ENCODE measurements around the gene TSPAN18. TPM values are rescaled to one million over a fixed set of nuclear protein-coding genes. Genes with fewer than 3 reads are reported as not detected.

The TSPAN18 gene
- total RNA-seq, 2 experiments from 2014 or later: 5.8 to 8.2 TPM

GRCh38 chr11:44944853-44945235 lies 218.1 kb downstream of the TSPAN18 start:
- H3K4me1 Mint-ChIP-seq (ENCODE audit: low read depth): peaks cover 16% of the 10 kb centered on the region
- H3K36me3 Mint-ChIP-seq: no peaks in the 10 kb centered on the region
- CTCF ChIA-PET: interaction anchor here (0.9 to 24.0 kb wide), 4 partner anchors 8 to 157 kb away, joined by 4 to 1143 read pairs (median 27); no protein-coding TSS in a partner anchor
- POLR2A ChIA-PET: no interaction called here
- H3K27me3 Mint-ChIP-seq: no peaks in the 10 kb centered on the region
- intact Hi-C loops (cut with micrococcal nuclease): loop anchor here (5.0 kb wide), 1 partner anchor 137 kb away; no protein-coding TSS in a partner anchor
- H3K4me3 Mint-ChIP-seq: no peak overlapping the region
- DNase-seq: no peak
- no peak overlapping the region for H3K27ac Mint-ChIP-seq
- H3K9me3 Mint-ChIP-seq: no peaks in the 10 kb centered on the region

GRCh38 chr11:44945666-44946065 lies 218.9 kb downstream of the TSPAN18 start:
- Mint-ChIP-seq H3K4me3 (no peak overlapping the region), H3K4me1 (ENCODE audit: low read depth) (peaks cover 16% of the 10 kb centered on the region), H3K36me3 (no peaks in the 10 kb centered on the region), H3K9me3 (no peaks in the 10 kb centered on the region), H3K27me3 (no peaks in the 10 kb centered on the region), H3K27ac (no peak overlapping the region)
- ChIA-PET CTCF (interaction anchor here (2.4 to 24.0 kb wide), 3 partner anchors 9 to 156 kb away, joined by 19 to 1143 read pairs (median 35); no protein-coding TSS in a partner anchor), POLR2A (no interaction called here)
- intact Hi-C loops (cut with micrococcal nuclease): loop anchor here (5.0 kb wide), 1 partner anchor 137 kb away; no protein-coding TSS in a partner anchor
- DNase-seq: no peak

GRCh38 chr11:44946263-44946662 lies 219.5 kb downstream of the TSPAN18 start:
- Mint-ChIP-seq H3K9me3 (no peaks in the 10 kb centered on the region), H3K4me3 (no peak overlapping the region), H3K27ac (no peak overlapping the region), H3K4me1 (ENCODE audit: low read depth) (peaks cover 16% of the 10 kb centered on the region), H3K36me3 (no peaks in the 10 kb centered on the region), H3K27me3 (no peaks in the 10 kb centered on the region)
- ChIA-PET CTCF (interaction anchor here (0.8 to 24.0 kb wide), 4 partner anchors 10 to 237 kb away, joined by 3 to 1143 read pairs (median 27); no protein-coding TSS in a partner anchor), POLR2A (no interaction called here)
- intact Hi-C loops (cut with micrococcal nuclease): loop anchor here (5.0 kb wide), 1 partner anchor 136 kb away; no protein-coding TSS in a partner anchor
- no peak for DNase-seq

GRCh38 chr11:44947114-44947513 lies 220.4 kb downstream of the TSPAN18 start:
- Mint-ChIP-seq H3K36me3 (no peaks in the 10 kb centered on the region), H3K27ac (no peak overlapping the region), H3K27me3 (no peaks in the 10 kb centered on the region), H3K9me3 (no peaks in the 10 kb centered on the region), H3K4me1 (ENCODE audit: low read depth) (peaks cover 16% of the 10 kb centered on the region), H3K4me3 (no peak overlapping the region)
- ChIA-PET POLR2A (no interaction called here), CTCF (interaction anchor here (6.0 to 24.0 kb wide), 2 partner anchors 20 to 155 kb away, joined by 35 to 1143 read pairs; no protein-coding TSS in a partner anchor)
- intact Hi-C loops (cut with micrococcal nuclease): loop anchor here (5.0 kb wide), 1 partner anchor 135 kb away; no protein-coding TSS in a partner anchor
- DNase-seq: no peak

- intact Hi-C loops (cut with micrococcal nuclease): loop anchor here (5.0 kb wide), 1 partner anchor 134 kb away; no protein-coding TSS in a partner anchor
- Mint-ChIP-seq H3K4me3 (no peak overlapping the region), H3K4me1 (ENCODE audit: low read depth) (peaks cover 7% of the 10 kb centered on the region), H3K9me3 (no peaks in the 10 kb centered on the region), H3K27ac (no peak overlapping the region), H3K27me3 (no peaks in the 10 kb centered on the region), H3K36me3 (no peaks in the 10 kb centered on the region)
- no peak for DNase-seq
- POLR2A ChIA-PET: no interaction called here
- CTCF ChIA-PET: interaction anchor here (1.1 to 24.0 kb wide), 4 partner anchors 11 to 663 kb away, joined by 3 to 1143 read pairs (median 26); no protein-coding TSS in a partner anchor
Observed at GRCh38 chr11:44948155-44948554, 221.4 kb downstream of the TSPAN18 start.

GRCh38 chr11:44949160-44950030 lies 222.6 kb downstream of the TSPAN18 start:
- Mint-ChIP-seq H3K4me3 (peak overlapping the region; percentile 76), H3K27me3 (no peaks in the 10 kb centered on the region), H3K27ac (no peak overlapping the region), H3K4me1 (ENCODE audit: low read depth) (no peaks in the 10 kb centered on the region), H3K36me3 (no peaks in the 10 kb centered on the region), H3K9me3 (no peaks in the 10 kb centered on the region)
- CTCF ChIA-PET: interaction anchor here (0.9 to 24.0 kb wide), 7 partner anchors 12 to 156 kb away, joined by 3 to 1143 read pairs (median 13); no protein-coding TSS in a partner anchor
- DNase-seq: peak; percentile 37
- POLR2A ChIA-PET: no interaction called here
- intact Hi-C loops (cut with micrococcal nuclease): loop anchor here (5.0 kb wide), 2 partner anchors 133 to 153 kb away; no protein-coding TSS in a partner anchor

GRCh38 chr11:44950031-44950624 lies 223.4 kb downstream of the TSPAN18 start:
- DNase-seq: peak; percentile 43
- intact Hi-C loops (cut with micrococcal nuclease): loop anchor here (5.0 kb wide), 1 partner anchor 152 kb away; no protein-coding TSS in a partner anchor
- Mint-ChIP-seq H3K27ac (no peak overlapping the region), H3K4me3 (peak overlapping the region; percentile 76), H3K9me3 (no peaks in the 10 kb centered on the region), H3K36me3 (no peaks in the 10 kb centered on the region), H3K27me3 (no peaks in the 10 kb centered on the region), H3K4me1 (ENCODE audit: low read depth) (peaks cover 2% of the 10 kb centered on the region)
- ChIA-PET POLR2A (interaction anchor here (1.0 kb wide), 1 partner anchor 9 kb away, joined by 3 read pairs; no protein-coding TSS in a partner anchor), CTCF (interaction anchor here (0.6 to 1.7 kb wide), 7 partner anchors 14 to 390 kb away, joined by 3 to 13 read pairs (median 4); no protein-coding TSS in a partner anchor)

GRCh38 chr11:44950625-44951476 lies 224.1 kb downstream of the TSPAN18 start, which contains the start of gene TP53I11:
Gene TP53I11 (minus strand): TSS chr11:44950883. CDS start chr11:44938335, 12,548 bp downstream.
- intact Hi-C loops (cut with micrococcal nuclease): loop anchor here (5.0 kb wide), 1 partner anchor 151 kb away; no protein-coding TSS in a partner anchor
- no peak within 1 kb of the TSS for H3K27ac Mint-ChIP-seq
- CTCF ChIA-PET: interaction anchor here (0.6 to 1.7 kb wide), 7 partner anchors 15 to 391 kb away, joined by 3 to 13 read pairs (median 4); no protein-coding TSS in a partner anchor

GRCh38 chr11:44952082-44952481 lies 225.3 kb downstream of the TSPAN18 start:
- intact Hi-C loops (cut with micrococcal nuclease): loop anchor here (5.0 kb wide), 1 partner anchor 150 kb away; no protein-coding TSS in a partner anchor
- no peak overlapping the region for H3K27ac Mint-ChIP-seq
- H3K27me3 Mint-ChIP-seq: no peaks in the 10 kb centered on the region
- no peak for DNase-seq
- H3K36me3 Mint-ChIP-seq: no peaks in the 10 kb centered on the region
- no peak overlapping the region for H3K4me3 Mint-ChIP-seq
- peaks cover 6% of the 10 kb centered on the region for H3K4me1 Mint-ChIP-seq (ENCODE audit: low read depth)
- ChIA-PET POLR2A (no interaction called here), CTCF (interaction anchor here (0.8 to 2.9 kb wide), 4 partner anchors 9 to 152 kb away, joined by 3 to 14 read pairs (median 12); no protein-coding TSS in a partner anchor)
- no peaks in the 10 kb centered on the region for H3K9me3 Mint-ChIP-seq

More at GRCh38 chr11:44950625-44951476, 224.1 kb downstream of the TSPAN18 start, which contains the start of gene TP53I11:
- Mint-ChIP-seq H3K27me3 (no peaks in the 10 kb centered on the region), H3K9me3 (no peaks in the 10 kb centered on the region), H3K4me3 (peak within 1 kb of the TSS; percentile 76), H3K4me1 (ENCODE audit: low read depth) (peaks cover 6% of the 10 kb centered on the region), H3K36me3 (no peaks in the 10 kb centered on the region)
- POLR2A ChIA-PET: interaction anchor here (1.0 kb wide), 1 partner anchor 10 kb away, joined by 3 read pairs; no protein-coding TSS in a partner anchor
- peak; percentile 82 for DNase-seq

GRCh38 chr11:44952500-44953260 lies 225.9 kb downstream of the TSPAN18 start:
- Mint-ChIP-seq H3K36me3 (no peaks in the 10 kb centered on the region), H3K9me3 (no peaks in the 10 kb centered on the region), H3K4me3 (no peak overlapping the region), H3K27me3 (no peaks in the 10 kb centered on the region), H3K27ac (no peak overlapping the region), H3K4me1 (ENCODE audit: low read depth) (peaks cover 6% of the 10 kb centered on the region)
- DNase-seq: no peak
- POLR2A ChIA-PET: no interaction called here
- CTCF ChIA-PET: interaction anchor here (0.8 to 2.9 kb wide), 4 partner anchors 10 to 152 kb away, joined by 3 to 14 read pairs (median 12); no protein-coding TSS in a partner anchor
- intact Hi-C loops (cut with micrococcal nuclease): loop anchor here (5.0 kb wide), 1 partner anchor 150 kb away; no protein-coding TSS in a partner anchor
